ENCODE data around the gene SLC30A9.

DNA sequence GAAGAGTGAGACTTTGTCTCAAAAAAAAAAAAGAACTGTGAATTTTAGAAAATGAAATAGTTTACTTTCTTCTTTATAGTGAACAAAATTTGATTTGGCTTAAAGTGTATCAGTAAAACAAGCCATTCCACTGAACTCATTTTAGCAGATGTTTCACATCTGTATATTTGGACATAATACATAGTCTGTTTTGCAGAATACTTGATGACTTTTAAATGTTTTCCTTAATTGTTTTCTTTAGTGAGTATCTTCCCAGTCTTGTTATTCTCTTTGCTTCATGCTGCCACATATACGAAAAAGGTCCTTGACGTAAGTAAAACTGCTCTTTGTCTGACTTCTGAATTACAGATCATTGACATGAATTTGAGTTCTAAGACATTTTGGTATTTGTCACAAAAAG is 46.8 kb upstream of the SLC30A9 start:
- no peak for TF ChIP-seq CTCF (IDR thresholded peaks at IDR 0.05; ENCODE audit: insufficient read depth, low read length, poor library complexity, severe bottlenecking)
- no peak for TF ChIP-seq EZH2phosphoT487 (conservative IDR thresholded peaks at IDR 0.05; ENCODE audit: low read length)

Data from SU-DHL-6 (cell line).